Bone marrow (tissue), 2 donors: ENCODE data around the gene NDUFB10.

Experiments
- DNase-seq, 2 donors: peaks; one replicate each; lab custom pipeline; 2025; lab: John Stamatoyannopoulos, UW

Gene NDUFB10

GRCh38 chr16:1984347-1985225, 25.2 kb downstream of the NDUFB10 start:
- DNase-seq = no peak

- DNase-seq = no peak
Observed at GRCh38 chr16:1985466-1986150, 26.3 kb downstream of the NDUFB10 start.

DNA sequence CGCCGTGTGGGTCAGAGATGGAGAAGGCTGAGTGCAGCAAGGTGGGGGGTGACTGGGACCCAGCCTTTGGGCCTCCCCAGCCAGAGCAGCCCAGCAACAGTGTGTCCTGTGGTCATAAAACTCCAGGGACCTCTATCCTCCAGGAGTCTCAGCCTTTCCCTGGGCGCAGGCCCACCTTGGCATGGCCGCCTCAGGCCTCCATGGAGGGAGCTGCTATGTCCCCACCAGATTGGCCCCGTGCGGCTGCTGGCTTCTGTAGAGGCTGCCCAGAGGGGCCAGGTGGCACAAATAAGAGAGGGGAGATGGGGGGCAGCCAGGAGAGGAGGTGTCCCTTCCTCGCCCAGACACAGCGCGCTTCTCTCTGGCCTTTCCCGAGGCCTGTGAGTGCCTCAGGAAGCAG, 27.9 kb downstream of the NDUFB10 start:
- no peak for DNase-seq

DNA sequence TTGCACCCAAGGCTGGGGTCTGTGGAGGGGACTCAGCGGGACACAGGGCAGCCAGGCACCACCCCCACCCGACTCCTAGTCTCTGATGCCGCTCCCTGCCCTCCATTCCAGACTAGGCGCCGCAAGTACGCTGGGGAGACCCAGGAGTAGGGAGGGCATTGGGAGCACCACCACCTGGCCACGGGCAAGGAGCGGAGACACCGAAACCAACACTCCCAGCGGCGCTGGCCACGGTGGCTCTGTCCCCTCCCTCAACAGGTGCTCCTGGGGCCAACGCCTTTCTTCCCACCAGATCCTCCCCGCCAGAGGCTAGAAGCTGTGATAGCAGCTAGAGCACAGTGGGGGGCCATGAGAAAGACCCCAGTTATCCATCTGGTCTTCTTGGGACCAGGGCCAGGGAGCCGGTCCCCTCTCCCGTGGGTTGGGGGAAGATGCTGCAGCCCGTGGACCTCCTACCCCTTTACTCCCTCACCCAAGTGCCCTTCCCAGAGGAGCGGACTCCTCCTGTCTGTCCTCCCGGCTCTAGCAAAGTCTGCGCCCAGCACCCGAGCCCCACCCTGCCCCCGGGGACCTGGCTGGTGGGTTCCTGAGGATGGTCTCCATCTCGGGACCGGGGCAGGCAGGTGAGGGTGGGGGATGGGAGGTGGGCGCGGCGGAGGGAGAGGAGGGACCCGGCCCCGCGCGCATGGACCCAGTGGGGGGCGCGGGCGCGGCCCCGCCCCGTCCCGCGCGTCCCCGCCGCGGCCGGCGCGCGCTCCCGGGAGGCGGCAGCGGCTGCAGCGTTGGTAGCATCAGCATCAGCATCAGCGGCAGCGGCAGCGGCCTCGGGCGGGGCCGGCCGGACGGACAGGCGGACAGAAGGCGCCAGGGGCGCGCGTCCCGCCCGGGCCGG, 30.1 kb downstream of the NDUFB10 start, which contains the start of gene SYNGR3:
Gene SYNGR3 (plus strand): TSS at position 762 of the 892 bp plus-strand sequence. CDS start 133 bp downstream, outside the sequence.
- no peak for DNase-seq

DNA sequence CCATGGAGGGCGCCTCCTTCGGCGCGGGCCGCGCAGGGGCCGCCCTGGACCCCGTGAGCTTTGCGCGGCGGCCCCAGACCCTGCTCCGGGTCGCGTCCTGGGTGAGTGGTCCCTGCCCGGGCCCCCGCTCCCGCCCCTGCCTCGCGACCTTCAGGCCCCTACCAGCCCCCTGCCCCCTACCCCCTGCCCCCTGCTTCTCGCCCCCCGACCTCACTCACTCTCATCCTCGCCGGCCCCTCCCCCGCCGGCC, 30.7 kb downstream of the NDUFB10 start:
- DNase-seq = no peak

DNA sequence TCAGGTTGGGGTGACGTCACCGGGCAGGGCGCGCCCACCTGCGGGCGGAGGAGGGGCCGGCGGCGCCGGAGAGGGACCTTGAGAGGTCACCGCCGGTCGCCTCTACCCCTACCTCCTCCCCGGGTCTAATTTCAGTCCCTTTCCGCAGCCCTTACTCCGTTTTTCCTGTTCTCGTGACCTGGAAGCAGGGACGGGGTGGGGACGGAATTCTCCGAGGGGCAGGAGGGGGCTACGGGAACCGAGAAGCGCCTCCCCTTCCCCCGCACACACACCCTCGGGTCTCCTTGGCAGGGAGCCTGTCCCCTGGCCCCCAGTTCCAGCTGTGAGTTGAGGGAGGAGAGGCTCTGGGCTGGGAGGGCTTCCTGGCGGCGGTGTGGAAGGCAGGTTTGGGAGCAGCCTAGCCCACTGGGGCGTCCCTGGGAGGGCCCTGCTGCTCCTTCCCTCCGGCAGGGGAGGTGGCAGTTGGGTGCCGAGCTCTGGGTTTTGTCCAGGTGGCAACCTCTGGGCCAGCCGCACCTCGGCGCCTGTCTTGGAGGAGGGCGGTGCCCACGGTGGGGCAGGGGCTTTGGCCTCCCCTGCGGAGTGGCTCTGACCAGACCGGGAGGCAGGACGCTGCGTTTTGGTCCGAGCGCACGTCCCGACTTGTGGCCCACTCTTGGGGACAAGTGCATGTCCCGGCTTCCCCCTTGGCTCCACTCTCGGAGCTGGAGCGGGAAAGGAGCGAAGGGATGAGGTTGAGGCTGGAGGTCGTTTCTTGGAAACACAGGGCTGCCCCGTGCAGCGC, 31.2 kb downstream of the NDUFB10 start:
- no peak for DNase-seq

DNA sequence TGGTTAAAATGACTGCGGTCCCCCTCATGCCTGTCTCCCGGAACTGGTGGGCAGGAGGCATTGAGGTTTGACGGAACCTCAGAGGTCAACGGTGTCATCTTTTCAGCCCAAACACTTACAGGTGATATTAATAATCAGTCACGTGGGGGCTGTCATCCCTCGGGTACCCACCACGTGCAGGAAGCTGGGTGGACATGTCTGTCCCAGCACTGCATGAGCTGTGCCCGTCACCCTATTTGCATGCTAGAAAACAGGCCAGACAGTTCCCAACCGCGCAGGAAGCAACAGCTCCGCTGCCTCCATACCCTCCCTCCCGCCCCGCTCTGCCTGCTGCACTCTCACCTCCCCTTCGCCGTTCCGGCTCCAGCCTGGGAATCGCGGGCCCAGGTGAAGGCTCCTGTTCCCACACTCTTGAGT, 31.8 kb downstream of the NDUFB10 start:
- peak; percentile 12 to 38 for DNase-seq

DNA sequence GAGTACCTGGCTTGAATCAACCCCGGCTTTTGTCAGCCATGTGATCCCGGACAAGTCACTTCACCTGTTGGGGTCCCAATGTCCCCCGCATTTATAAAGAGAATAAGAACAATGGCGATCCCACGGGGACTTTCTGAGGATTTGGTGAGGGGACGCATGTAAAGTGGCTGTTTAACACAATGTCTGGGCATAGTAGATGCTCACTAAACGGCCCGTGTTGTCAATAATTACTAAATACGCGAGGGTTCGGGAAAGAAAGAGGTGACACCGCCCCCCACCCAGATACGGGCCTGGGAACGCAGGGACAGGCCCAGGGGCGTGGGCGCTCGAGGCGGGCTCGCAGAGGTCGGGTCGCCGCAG, 32.2 kb downstream of the NDUFB10 start:
- no peak for DNase-seq

DNA sequence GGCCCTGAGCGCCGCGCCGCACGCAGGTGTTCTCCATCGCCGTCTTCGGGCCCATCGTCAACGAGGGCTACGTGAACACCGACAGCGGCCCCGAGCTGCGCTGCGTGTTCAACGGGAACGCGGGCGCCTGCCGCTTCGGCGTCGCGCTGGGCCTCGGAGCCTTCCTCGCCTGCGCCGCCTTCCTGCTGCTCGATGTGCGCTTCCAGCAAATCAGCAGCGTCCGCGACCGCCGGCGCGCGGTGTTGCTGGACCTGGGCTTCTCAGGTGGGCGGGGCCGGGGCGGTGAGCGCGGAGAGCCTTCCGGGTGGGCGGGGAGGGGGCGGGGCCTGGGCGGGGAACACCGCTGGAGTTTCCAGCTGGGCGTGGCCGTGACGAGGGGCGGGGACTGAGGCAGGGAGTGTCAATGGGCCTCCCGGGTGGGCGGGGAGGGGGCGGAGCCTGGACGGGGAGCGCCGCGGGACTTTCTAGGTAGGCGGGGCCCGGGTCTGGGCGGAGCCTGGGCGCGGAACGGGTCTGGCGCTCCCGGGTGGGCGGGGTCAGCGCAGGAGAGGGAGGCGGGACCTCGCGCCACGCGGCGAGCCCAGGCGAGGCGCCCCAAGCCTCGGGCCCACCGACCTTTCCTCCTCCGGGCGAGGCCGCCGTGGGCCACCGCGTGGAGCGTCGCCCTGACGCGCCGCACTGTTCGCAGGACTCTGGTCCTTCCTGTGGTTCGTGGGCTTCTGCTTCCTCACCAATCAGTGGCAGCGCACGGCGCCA, 32.8 kb downstream of the NDUFB10 start:
- peak; percentile 25 to 97 for DNase-seq

DNA sequence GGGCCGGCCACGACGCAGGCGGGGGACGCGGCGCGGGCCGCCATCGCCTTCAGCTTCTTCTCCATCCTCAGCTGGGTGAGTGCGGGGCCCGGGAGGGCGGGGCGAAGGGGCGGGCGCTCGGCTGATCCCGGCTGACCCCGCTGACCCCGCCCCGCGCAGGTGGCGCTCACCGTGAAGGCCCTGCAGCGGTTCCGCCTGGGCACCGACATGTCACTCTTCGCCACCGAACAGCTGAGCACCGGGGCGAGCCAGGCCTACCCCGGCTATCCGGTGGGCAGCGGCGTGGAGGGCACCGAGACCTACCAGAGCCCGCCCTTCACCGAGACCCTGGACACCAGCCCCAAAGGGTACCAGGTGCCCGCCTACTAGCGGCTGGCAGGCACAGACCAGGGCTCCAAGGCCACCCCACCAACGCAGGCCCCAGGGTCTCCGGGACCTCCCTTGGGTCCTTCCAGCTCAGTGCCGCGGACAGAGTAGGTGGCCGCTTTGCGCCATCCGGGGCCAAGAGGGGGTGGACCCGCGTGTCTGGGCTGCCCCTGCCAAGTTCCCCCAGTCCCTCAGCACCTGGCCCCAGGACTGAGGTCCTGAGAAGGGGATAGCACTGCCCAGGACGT, 33.5 kb downstream of the NDUFB10 start:
- no peak for DNase-seq

GRCh38 chr16:1993731-1994131, 34.4 kb downstream of the NDUFB10 start:
- DNase-seq = no peak

DNA sequence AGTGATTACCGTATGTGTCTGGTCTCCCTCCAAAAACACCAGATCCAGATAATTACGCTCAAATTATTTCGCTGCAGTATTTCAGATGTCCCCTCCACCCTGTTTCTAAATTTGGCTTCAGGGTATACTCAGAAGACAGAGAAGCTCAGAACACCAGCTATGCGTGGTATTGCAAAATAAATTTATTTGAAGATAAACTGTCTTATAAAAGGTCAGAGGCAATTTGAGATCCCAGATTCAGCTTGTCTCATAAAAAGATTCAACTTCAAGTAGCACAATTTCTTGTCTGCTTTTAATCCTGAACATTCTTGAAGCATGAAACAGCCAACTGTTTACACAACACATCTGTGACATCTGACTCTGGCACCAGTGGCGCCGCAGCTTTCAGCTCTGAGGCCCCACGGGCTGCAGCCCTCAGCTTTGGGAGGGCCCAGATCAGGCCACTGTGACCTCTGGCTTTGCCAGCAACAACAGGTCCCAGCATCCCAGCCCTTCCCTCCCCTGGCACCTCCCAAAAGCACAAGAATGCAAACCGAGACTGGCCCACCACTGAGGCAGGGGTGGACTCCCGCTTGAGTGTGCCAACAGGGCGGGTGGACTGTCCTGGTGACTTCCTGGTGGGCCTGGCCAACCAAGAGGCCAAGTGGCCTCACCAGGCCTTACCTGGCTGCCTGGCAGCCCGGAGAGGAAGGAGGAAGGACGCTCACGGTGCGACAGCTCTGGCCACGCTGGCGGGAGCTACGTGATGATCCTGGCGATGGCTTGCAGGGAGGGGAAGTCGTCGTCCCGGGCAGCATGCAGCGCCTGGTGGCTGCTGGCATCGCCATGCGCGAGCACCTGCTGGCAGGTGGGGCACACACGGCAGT, 38.4 kb downstream of the NDUFB10 start:
- no peak for DNase-seq

GRCh38 chr16:1998360-1998835, 39.1 kb downstream of the NDUFB10 start:
- no peak for DNase-seq

DNA sequence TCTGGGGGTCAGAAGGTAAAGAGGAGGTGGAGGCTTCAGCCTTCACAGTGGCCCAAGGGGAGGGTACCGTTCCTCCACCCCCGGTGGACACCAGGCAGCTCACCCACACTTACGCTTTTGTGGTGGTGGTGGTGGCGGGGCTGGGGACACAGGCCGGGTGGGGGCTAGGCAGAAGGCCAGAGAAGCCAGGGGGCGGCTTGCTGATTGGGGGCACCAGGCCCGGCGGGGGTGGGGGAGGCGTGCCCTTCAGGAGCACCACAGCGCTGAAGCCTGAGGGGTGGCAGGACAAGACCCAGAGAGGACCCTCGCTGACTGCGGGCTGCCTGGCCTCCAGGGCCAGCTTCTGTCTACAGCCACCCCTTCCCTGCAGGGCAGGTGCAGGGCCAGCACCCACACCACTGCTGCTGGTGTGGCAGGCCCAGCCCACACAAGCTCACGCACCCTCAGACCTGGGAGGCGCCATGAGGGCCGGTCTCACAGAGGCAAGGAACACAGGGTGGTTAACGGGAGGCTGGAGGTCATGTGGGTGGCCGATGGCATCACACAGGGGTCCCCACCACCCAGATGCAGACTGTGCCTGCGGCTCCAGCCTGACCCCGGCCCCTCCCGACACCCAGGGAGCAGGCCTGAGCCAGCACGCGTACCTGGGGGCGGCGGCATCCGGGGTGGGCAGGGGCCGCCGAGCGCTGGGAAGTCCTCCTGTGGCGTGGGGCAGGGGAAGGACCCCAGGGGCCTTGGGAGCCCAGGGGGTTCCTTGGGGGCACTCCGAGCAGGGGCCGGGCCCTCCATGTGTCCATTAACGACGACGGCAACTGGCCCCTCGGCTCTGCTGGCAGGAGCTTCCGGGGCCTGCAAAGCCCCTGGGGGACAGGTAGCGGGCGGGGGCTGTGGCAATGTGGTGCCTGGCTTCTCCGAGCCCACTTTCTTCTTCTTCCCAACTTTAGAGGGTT, 39.8 kb downstream of the NDUFB10 start:
- no peak for DNase-seq

GRCh38 chr16:1999866-2000514, 40.7 kb downstream of the NDUFB10 start:
- DNase-seq = no peak

DNA sequence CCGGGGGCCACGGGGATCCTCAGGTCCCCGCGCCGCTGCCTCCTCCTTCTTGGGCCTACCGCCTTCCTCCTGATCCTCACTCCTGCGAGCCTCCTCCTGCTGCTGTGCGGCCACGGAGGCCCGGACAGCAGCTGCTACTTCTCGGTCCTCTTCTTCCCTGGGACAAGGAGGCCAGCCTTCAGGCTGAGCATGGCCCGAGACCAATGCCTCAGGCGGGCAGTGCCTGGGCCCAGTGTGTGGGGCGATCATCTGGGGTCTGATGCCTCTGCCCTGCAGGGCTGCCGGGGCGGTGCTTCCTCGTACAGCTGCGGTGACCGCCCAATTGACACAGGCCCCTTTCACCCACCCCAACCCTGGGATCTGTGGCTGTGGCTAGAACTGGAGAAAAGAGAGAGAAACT, 41.7 kb downstream of the NDUFB10 start:
- DNase-seq = no peak

DNA sequence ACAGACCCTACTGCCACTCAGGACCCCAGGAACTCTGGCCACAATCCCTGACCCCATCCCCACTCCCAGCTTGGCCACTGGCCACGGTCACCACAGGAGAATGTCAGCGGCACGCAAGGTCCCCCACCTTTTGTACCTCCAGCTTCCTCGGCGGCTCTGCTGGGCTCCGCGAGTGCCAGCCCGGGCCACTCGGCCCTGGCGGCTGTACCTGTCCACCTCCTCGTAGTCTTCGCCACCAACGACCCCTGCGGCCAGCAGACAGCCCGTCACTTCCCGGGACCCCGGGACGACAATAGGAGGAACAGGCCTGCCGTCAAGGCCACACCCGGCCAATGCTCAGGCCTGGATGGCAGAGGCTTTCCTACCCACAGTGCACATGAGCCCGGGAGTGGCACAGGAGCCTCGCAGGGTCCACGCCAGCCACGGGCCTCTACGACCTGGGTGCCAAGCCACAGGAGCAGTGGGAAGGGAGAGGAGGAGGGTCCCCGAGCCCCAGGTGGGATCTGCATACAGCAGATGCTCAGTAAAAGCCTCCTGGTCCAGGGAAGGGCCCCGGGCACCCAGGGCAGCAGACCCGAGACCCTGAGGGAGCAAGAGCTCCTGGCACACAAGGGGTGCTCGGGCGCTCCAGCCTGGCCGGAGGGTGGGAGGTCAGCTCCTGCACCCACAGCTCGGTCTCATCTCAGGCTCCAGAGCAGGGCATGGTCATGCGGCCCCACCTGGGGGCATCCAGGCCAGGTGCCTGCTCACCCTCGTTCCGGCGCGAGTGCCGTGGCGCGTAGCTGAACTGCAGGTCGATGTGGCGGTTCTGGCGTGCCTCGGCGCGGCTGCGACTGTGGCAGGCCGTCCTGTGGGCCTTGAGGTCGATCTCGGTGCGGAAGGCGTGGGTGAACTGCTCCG, 42.4 kb downstream of the NDUFB10 start:
- no peak for DNase-seq
